NCI-H2196 (cell line): ENCODE measurements around the gene HHLA2.

ENCODE experiments used
- DNase-seq: peaks from one replicate; lab custom pipeline; 2025; ENCODE audit not compliant: unreplicated experiment; lab: John Stamatoyannopoulos, UW

The HHLA2 gene

GRCh38 chr3:108391917-108392593 lies 95.7 kb downstream of the HHLA2 start:
- DNase-seq: no peak

- DNase-seq: no peak
These were observed 97.0 kb downstream of the HHLA2 start for GRCh38 chr3:108393128-108393900.

- no peak for DNase-seq
These were observed 97.7 kb downstream of the HHLA2 start for GRCh38 chr3:108394016-108394415.

GRCh38 chr3:108394563-108394962 lies 98.2 kb downstream of the HHLA2 start:
- DNase-seq: no peak

GRCh38 chr3:108396336-108396735 lies 100.0 kb downstream of the HHLA2 start:
- no peak for DNase-seq

- DNase-seq: no peak
These were observed 102.2 kb downstream of the HHLA2 start for GRCh38 chr3:108398510-108398909.

- no peak for DNase-seq
These were observed 105.5 kb downstream of the HHLA2 start for GRCh38 chr3:108401836-108402235.

GRCh38 chr3:108403198-108403597 lies 106.8 kb downstream of the HHLA2 start:
- no peak for DNase-seq

GRCh38 chr3:108403686-108404345 lies 107.5 kb downstream of the HHLA2 start:
- no peak for DNase-seq

- DNase-seq: no peak
These were observed 108.0 kb downstream of the HHLA2 start for GRCh38 chr3:108404368-108404767.

- DNase-seq: no peak
These were observed 109.8 kb downstream of the HHLA2 start for GRCh38 chr3:108406063-108406660.

- peak; percentile 72 for DNase-seq
These were observed 110.4 kb downstream of the HHLA2 start for GRCh38 chr3:108406661-108407206.

GRCh38 chr3:108407886-108408285 lies 111.5 kb downstream of the HHLA2 start:
- no peak for DNase-seq

GRCh38 chr3:108408883-108409799 lies 112.8 kb downstream of the HHLA2 start:
- DNase-seq: no peak

GRCh38 chr3:108409800-108410178 lies 113.4 kb downstream of the HHLA2 start:
- no peak for DNase-seq

GRCh38 chr3:108410531-108410984 lies 114.2 kb downstream of the HHLA2 start:
- no peak for DNase-seq

- DNase-seq: no peak
These were observed 115.9 kb downstream of the HHLA2 start for GRCh38 chr3:108412121-108412750.

GRCh38 chr3:108414007-108414406 lies 117.7 kb downstream of the HHLA2 start:
- no peak for DNase-seq

- no peak for DNase-seq
These were observed 119.3 kb downstream of the HHLA2 start for GRCh38 chr3:108415661-108416060.
